SK-N-SH treated with all-trans-retinoic acid at 6 μM for 48 hours (cell line): Measurements from ENCODE around the gene CCDC148.

Experiments used
- ATAC-seq: fragments of 200-7000 bp; cut with Tn5 transposase; 3 replicates; pipeline ENCODE4 v1.9.1; 2020; ENCODE audit warnings: mild to moderate bottlenecking, moderate library complexity
- ARNTL ChIP-seq: fragments of 450-650 bp; formaldehyde crosslinking; IDR thresholded peaks from 2 replicates; pipeline ENCODE4 v1.5.0; 2020; ENCODE audit warnings: low read depth, mild to moderate bottlenecking, moderate library complexity, borderline replicate concordance
- BACH2 ChIP-seq: fragments of 250-450 bp; sonication (Bioruptor Pico); IDR thresholded peaks from 2 replicates; pipeline ENCODE4 v1.9.0; 2021; ENCODE audit warnings: mild to moderate bottlenecking, borderline replicate concordance
- CREB5 ChIP-seq: fragments of 250-450 bp; sonication (Bioruptor Pico); IDR thresholded peaks from 2 replicates; pipeline ENCODE4 v1.5.1; 2020; ENCODE audit warnings: low read depth, mild to moderate bottlenecking, moderate library complexity
- CSDC2 ChIP-seq: fragments of 250-450 bp; sonication (Bioruptor Pico); IDR thresholded peaks from 2 replicates; pipeline ENCODE4 v1.5.0; 2020; ENCODE audit warnings: mild to moderate bottlenecking, moderate library complexity
- CSRNP3 ChIP-seq: fragments of 250-450 bp; sonication (Bioruptor Pico); IDR thresholded peaks from 2 replicates; pipeline ENCODE4 v1.5.1; 2021; ENCODE audit warnings: mild to moderate bottlenecking, moderate library complexity
- ESRRG ChIP-seq: fragments of 250-450 bp; sonication (Bioruptor Pico); IDR thresholded peaks from 2 replicates; pipeline ENCODE4 v1.6.1; 2021; ENCODE audit warnings: mild to moderate bottlenecking
- GLIS3 ChIP-seq: fragments of 250-450 bp; sonication (Bioruptor Pico); IDR thresholded peaks from 2 replicates; pipeline ENCODE4 v1.5.0; 2020; ENCODE audit warnings: mild to moderate bottlenecking, moderate library complexity
- ISL1 ChIP-seq: fragments of 250-450 bp; sonication (Bioruptor Pico); IDR thresholded peaks from 2 replicates; pipeline ENCODE4 v2.1.2; 2022; ENCODE audit warnings: mild to moderate bottlenecking, moderate library complexity
- PATZ1 ChIP-seq: fragments of 250-450 bp; sonication (Bioruptor Pico); IDR thresholded peaks from 2 replicates; pipeline ENCODE4 v1.8.0; 2020; ENCODE audit warnings: mild to moderate bottlenecking, moderate library complexity, borderline replicate concordance
- POU6F1 ChIP-seq: fragments of 250-450 bp; sonication (Bioruptor Pico); IDR thresholded peaks from 2 replicates; pipeline ENCODE4 v1.8.0; 2021; ENCODE audit warnings: low read depth, mild to moderate bottlenecking, moderate library complexity, borderline replicate concordance
- PPARA ChIP-seq: fragments of 250-450 bp; sonication (Bioruptor Pico); IDR thresholded peaks from 2 replicates; pipeline ENCODE4 v1.5.0; 2020; ENCODE audit warnings: mild to moderate bottlenecking, borderline replicate concordance
- RARB ChIP-seq: fragments of 250-450 bp; sonication (Bioruptor Pico); IDR thresholded peaks from 2 replicates; pipeline ENCODE4 v1.8.0; 2021; ENCODE audit warnings: mild to moderate bottlenecking, moderate library complexity
- SNAI2 ChIP-seq: fragments of 250-450 bp; sonication (Bioruptor Pico); IDR thresholded peaks from 2 replicates; pipeline ENCODE4 v1.5.0; 2020; ENCODE audit warnings: mild to moderate bottlenecking, moderate library complexity
- TSHZ2 ChIP-seq: fragments of 250-450 bp; sonication (Bioruptor Pico); IDR thresholded peaks from 2 replicates; pipeline ENCODE4 v1.5.0; 2020; ENCODE audit warnings: mild to moderate bottlenecking, moderate library complexity
- ZC3H10 ChIP-seq: fragments of 250-450 bp; sonication (Bioruptor Pico); IDR thresholded peaks from 2 replicates; pipeline ENCODE4 v1.5.1; 2021; ENCODE audit warnings: mild to moderate bottlenecking, moderate library complexity
- ZFP3 ChIP-seq: fragments of 250-450 bp; sonication (Bioruptor Pico); IDR thresholded peaks from 2 replicates; pipeline ENCODE4 v1.5.0; 2020; ENCODE audit warnings: mild to moderate bottlenecking, moderate library complexity
- ZFP30 ChIP-seq: fragments of 450-650 bp; formaldehyde crosslinking; IDR thresholded peaks from 2 replicates; pipeline ENCODE4 v1.5.0; 2022; ENCODE audit warnings: mild to moderate bottlenecking, moderate library complexity
- ZNF565 ChIP-seq: fragments of 450-650 bp; formaldehyde crosslinking; conservative IDR thresholded peaks from 2 replicates; pipeline ENCODE4 v1.5.0; 2020; ENCODE audit warnings: low read depth, mild to moderate bottlenecking, moderate library complexity
- ZNF70 ChIP-seq: fragments of 450-650 bp; formaldehyde crosslinking; IDR thresholded peaks from 2 replicates; pipeline ENCODE4 v1.5.0; 2020; ENCODE audit warnings: mild to moderate bottlenecking, moderate library complexity
- ZNF8 ChIP-seq: fragments of 450-650 bp; formaldehyde crosslinking; IDR thresholded peaks from 2 replicates; pipeline ENCODE4 v1.5.0; 2020; ENCODE audit warnings: mild to moderate bottlenecking, moderate library complexity

The CCDC148 gene

GRCh38 chr2:158491072-158491471 lies 34.5 kb upstream of the CCDC148 start:
- ATAC-seq = no peak
- no peak for TF ChIP-seq GLIS3 (CRISPR knock-in tag)
- TF ChIP-seq CREB5 = no peak
- no peak for TF ChIP-seq POU6F1 (CRISPR knock-in tag)
- TF ChIP-seq ZNF565 (CRISPR knock-in tag) = no peak
- TF ChIP-seq ISL1 (CRISPR knock-in tag) = no peak
- no peak for TF ChIP-seq PATZ1 (CRISPR knock-in tag)
- TF ChIP-seq ZFP30 (CRISPR knock-in tag) = no peak
- no peak for TF ChIP-seq PPARA (CRISPR knock-in tag)
- no peak for TF ChIP-seq RARB (CRISPR knock-in tag)
- no peak for TF ChIP-seq BACH2
- no peak for TF ChIP-seq ESRRG (CRISPR knock-in tag)
- TF ChIP-seq ZNF70 (CRISPR knock-in tag) = no peak
- TF ChIP-seq, all 23 proteins: peak for 0

- ATAC-seq = no peak
- TF ChIP-seq CSDC2 (CRISPR knock-in tag) = no peak
- TF ChIP-seq ZFP3 (CRISPR knock-in tag) = no peak
- no peak for TF ChIP-seq RARB (CRISPR knock-in tag)
- TF ChIP-seq CSRNP3 (CRISPR knock-in tag) = no peak
- TF ChIP-seq SNAI2 (CRISPR knock-in tag) = no peak
- TF ChIP-seq GLIS3 (CRISPR knock-in tag) = no peak
- TF ChIP-seq ISL1 (CRISPR knock-in tag) = no peak
- no peak for TF ChIP-seq ZC3H10 (CRISPR knock-in tag)
- no peak for TF ChIP-seq CREB5
- no peak for TF ChIP-seq ARNTL (CRISPR knock-in tag)
- no peak for TF ChIP-seq ZNF8 (CRISPR knock-in tag)
Measured at GRCh38 chr2:158489366-158490112, 33.0 kb upstream of the CCDC148 start.

GRCh38 chr2:158488442-158489216 lies 32.1 kb upstream of the CCDC148 start:
- no peak for ATAC-seq
- TF ChIP-seq PPARA (CRISPR knock-in tag) (no peak), ZFP3 (CRISPR knock-in tag) (no peak), CSRNP3 (CRISPR knock-in tag) (no peak), ZFP30 (CRISPR knock-in tag) (no peak), CREB5 (no peak), TSHZ2 (CRISPR knock-in tag) (no peak), PATZ1 (CRISPR knock-in tag) (no peak), ZNF70 (CRISPR knock-in tag) (no peak)
